ENCODE results near the gene ARHGAP6.

DNA sequence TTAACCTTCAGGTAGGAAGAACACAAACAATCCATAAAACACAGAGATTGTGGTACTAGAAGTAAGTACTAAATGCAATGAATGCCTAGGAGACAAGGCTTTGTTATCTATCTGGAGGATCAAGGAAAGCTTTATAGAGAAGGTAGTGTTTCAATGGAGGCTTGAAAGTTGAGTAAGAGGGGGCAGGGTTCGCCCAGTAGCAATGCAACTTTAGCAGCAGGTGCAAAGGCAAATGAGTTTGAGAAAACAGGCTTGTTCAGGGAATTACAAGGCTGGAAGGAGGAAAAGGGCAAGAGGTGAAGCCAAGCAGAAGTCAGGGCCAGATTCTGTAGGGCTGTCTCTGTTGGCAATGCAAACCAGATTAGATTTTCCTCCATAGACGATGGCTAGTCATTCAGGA, 408.0 kb downstream of the ARHGAP6 start:
- TF ChIP-seq, protein P1, sequence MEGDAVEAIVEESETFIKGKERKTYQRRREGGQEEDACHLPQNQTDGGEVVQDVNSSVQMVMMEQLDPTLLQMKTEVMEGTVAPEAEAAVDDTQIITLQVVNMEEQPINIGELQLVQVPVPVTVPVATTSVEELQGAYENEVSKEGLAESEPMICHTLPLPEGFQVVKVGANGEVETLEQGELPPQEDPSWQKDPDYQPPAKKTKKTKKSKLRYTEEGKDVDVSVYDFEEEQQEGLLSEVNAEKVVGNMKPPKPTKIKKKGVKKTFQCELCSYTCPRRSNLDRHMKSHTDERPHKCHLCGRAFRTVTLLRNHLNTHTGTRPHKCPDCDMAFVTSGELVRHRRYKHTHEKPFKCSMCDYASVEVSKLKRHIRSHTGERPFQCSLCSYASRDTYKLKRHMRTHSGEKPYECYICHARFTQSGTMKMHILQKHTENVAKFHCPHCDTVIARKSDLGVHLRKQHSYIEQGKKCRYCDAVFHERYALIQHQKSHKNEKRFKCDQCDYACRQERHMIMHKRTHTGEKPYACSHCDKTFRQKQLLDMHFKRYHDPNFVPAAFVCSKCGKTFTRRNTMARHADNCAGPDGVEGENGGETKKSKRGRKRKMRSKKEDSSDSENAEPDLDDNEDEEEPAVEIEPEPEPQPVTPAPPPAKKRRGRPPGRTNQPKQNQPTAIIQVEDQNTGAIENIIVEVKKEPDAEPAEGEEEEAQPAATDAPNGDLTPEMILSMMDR (IDR thresholded peaks at IDR 0.05), result no peak
- no peak for TF ChIP-seq POLR2A (IDR thresholded peaks at IDR 0.05)

All from thyroid gland (tissue), 4 donors.